ENCODE results near the gene HNRNPH1.

The HNRNPH1 gene

GRCh38 chr5:179621551-179622214 lies 1.8 kb downstream of the HNRNPH1 start:
- DNase-seq = no peak

GRCh38 chr5:179620703-179621350 lies 2.6 kb downstream of the HNRNPH1 start:
- no peak for DNase-seq

GRCh38 chr5:179620293-179620692 lies 3.2 kb downstream of the HNRNPH1 start:
- no peak for DNase-seq

- DNase-seq = no peak
Observed at GRCh38 chr5:179619776-179620175, 3.7 kb downstream of the HNRNPH1 start.

- DNase-seq = no peak
Observed at GRCh38 chr5:179618923-179619554, 4.4 kb downstream of the HNRNPH1 start.

- DNase-seq = no peak
Observed at GRCh38 chr5:179617930-179618329, 5.5 kb downstream of the HNRNPH1 start.

GRCh38 chr5:179616002-179616594 lies 7.4 kb downstream of the HNRNPH1 start:
- DNase-seq = no peak

- DNase-seq = no peak
Observed at GRCh38 chr5:179615203-179615602, 8.3 kb downstream of the HNRNPH1 start.

- DNase-seq = no peak
Observed at GRCh38 chr5:179614745-179615144, 8.7 kb downstream of the HNRNPH1 start.

- DNase-seq = no peak
Observed at GRCh38 chr5:179613460-179614071, 9.9 kb downstream of the HNRNPH1 start.

GRCh38 chr5:179612577-179613459 lies 10.7 kb downstream of the HNRNPH1 start:
- DNase-seq = no peak

GRCh38 chr5:179610903-179611265 lies 12.6 kb downstream of the HNRNPH1 start:
- DNase-seq = no peak

GRCh38 chr5:179610109-179610902 lies 13.2 kb downstream of the HNRNPH1 start:
- no peak for DNase-seq

GRCh38 chr5:179609834-179610108 lies 13.7 kb downstream of the HNRNPH1 start:
- DNase-seq = no peak

GRCh38 chr5:179608131-179608581 lies 15.3 kb downstream of the HNRNPH1 start:
- no peak for DNase-seq

- DNase-seq = no peak
Observed at GRCh38 chr5:179607160-179607931, 16.1 kb downstream of the HNRNPH1 start.

GRCh38 chr5:179606910-179607159 lies 16.6 kb downstream of the HNRNPH1 start:
- DNase-seq = no peak

- no peak for DNase-seq
Observed at GRCh38 chr5:179606071-179606909, 17.2 kb downstream of the HNRNPH1 start.

GRCh38 chr5:179605026-179605833 lies 18.2 kb downstream of the HNRNPH1 start:
- DNase-seq = no peak

Data from NCI-H2107 (cell line).